Measurements from ENCODE around the gene ABCD1.

The ABCD1 gene

GRCh38 chrX:153793291-153793690 is 68.6 kb downstream of the ABCD1 start:
- no peak for DNase-seq (ENCODE audit: low spot score)

Data from D341Med (cell line).